Sigmoid colon (tissue), 4 donors: ENCODE data around the gene NCK1.

ENCODE experiments used
- CTCF ChIP-seq, 4 experiments: fragments of 450-650 bp in 3 of 4; fragments of 200-600 bp in 1 of 4; IDR thresholded peaks; one replicate each; pipeline ENCODE4 v1.5.1; 2016 to 2019; ENCODE audit warnings: antibody characterized with exemption in 4 of 4, mild to moderate bottlenecking in 3 of 4, moderate library complexity in 2 of 4
- EP300 ChIP-seq, 4 donors: sonication (generic); formaldehyde crosslinking; IDR thresholded peaks; one replicate each; pipeline ENCODE4 v1.6.1; 2017; ENCODE audit warnings: antibody characterized with exemption in 4 of 4
- POLR2AphosphoS5 ChIP-seq, 4 donors: sonication (generic); formaldehyde crosslinking; IDR thresholded peaks; one replicate each; pipeline ENCODE4 v1.6.1; 2017; ENCODE audit warnings: antibody characterized with exemption in 4 of 4

DNA sequence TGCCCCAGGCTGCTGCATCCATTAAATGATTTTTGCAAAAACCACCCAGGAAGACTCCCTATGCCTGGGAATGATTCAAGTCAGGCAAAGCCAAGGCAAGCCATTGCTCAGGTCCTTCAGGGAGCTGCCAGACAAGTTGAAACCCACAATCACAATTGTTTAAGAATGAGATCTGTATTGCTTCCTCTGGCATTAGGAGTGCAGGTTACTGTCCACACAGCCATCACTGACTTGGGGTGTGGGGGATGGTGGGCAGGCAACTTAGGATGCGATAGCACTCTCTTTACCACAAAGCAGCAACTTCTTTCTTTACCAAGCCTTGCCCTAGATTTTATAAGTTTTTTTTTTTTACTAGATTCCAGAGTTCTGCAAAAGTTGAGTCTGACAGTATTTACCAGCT lies 80.8 kb downstream of the NCK1 start:
- no peak for TF ChIP-seq CTCF (IDR thresholded peaks at IDR 0.05)
- no peak for TF ChIP-seq POLR2AphosphoS5 (IDR thresholded peaks at IDR 0.05)
- no peak for TF ChIP-seq EP300 (IDR thresholded peaks at IDR 0.05)
